ENCODE data around the gene DNMT3A.

The DNMT3A gene

DNA sequence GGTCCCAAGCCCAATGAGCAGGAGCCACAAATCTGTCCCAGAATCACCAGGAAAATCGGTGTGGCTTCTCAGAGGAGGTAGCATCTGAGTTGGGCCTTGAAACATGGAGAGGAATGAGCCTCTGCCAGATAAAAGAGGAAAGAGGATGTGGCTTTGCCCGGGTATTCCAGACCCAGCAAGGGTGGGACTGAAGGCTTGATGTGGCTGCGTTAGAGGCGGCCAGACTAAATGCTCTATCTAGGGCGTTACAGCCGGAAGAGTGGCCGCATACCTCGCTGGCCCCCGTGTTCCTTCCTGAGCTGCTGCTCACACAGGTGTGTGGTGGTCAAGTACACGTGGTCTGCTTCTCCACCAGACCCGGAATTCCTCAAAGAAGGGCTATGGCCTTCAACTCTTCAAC is 139.4 kb downstream of the DNMT3A start:
- DNase-seq (ENCODE audit: low spot score): no peak

DNA sequence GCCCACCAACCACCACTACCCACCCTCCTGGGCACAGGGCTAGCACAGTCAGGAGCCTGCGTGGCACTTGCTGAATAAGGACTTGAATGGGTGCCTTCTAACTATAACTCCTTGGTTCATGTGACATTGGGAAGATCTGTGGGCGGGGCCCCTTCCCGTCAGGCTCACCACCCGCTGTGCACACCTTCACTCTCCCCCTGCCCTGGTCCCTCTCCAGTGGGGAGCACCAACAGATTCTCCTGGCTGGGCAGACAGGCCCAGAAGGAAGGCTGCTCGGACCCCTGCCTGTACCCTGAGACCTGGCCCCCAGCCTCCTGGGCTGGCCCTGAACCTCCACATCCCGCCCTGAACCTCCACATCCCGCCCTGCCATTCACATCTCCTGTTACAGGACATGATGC is 139.9 kb downstream of the DNMT3A start:
- DNase-seq (ENCODE audit: low spot score): no peak

DNA sequence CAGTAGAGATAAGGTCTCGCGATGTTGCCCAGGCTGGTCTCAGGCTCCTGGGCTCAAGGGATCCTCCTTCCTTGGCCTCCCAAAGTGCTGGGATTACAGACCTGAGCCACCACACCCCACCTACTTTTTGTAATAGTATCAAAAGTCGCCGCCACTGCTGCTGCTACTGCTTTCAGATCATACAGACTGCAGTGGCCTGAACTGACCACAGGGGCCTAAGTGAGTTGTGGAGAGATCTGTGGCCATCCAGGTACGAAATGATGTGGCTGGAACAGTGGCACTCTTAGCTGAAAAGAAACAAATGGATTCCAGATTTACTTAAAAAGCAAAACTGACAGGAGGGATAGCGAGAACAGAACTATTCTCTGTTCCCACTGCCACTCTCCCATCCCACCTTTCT is 140.5 kb downstream of the DNMT3A start:
- DNase-seq (ENCODE audit: low spot score): no peak

DNA sequence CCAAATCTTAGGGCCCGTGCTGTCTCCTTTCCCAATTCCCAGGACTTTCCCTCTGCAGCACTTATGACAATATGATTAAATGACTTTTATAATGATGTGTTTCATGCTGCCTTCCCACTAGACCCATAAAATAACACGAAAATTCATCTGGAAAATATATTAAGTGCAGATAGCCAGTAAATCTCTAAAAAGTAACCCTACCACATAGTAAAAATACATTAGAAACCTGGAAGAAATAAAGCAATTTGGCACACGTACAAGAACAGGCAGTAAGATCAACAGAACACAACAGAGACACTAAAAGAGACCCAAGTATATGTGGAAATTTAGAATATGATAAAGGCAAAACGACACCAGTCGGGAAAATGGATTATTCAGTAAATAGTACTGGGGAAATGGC is 143.1 kb downstream of the DNMT3A start:
- DNase-seq (ENCODE audit: low spot score): no peak

DNA sequence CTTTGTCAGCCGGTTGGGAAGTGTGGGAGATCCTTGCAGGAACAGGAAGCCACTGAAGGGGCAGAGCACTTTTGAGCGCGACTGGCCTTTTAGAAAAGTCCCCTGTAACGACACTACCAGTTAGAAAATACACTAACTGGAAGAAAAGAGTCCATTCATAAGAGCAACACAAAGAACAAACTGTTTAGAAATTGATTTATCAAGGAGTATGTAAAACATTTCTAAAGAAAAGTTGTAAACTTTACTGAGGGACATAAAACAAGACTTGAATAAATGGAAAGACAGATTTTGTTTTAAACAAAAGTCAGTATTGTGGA is 143.6 kb downstream of the DNMT3A start:
- no peak for DNase-seq (ENCODE audit: low spot score)

DNA sequence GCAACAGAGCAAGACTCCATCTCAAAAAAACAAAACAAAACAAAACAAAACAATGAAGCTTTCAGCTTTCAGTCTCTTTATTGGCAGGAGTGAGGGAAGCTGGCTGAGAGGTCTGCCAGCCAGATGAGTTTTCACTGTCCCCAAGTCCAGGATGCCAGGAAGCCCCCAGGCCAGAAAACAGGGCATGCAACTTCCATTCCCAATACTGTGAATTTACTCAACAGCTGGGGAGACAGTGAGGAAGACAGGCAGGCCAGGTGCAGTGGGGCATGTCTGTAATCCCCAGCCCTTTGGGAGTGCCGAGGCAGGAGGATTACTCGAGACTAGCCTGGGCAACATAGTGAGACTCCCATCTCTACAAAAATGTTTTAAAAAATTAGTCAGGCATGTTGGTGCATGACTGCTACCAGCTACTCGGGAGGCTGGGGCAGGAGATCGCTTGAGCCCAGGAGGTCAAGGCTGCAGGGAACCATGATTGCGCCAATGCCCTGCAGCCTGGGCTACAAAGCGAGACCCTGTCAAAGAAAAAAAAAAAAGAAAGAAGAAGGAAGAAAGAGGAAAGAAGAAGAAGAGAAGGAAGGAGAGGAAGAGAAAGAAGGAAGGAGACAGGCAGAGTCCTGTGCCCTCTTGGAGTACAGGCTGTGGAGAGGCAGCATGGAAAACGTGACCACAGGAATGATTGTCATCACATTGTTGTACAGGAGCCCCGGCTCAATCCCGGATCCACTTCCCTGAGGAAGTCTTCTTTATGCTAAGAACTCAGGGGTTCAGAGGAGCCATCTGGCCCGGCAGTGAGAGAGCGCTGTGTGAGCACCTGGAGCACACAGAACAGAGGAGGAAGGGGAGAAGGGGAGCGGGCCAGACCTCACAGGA is 144.2 kb downstream of the DNMT3A start:
- no peak for DNase-seq (ENCODE audit: low spot score)

DNA sequence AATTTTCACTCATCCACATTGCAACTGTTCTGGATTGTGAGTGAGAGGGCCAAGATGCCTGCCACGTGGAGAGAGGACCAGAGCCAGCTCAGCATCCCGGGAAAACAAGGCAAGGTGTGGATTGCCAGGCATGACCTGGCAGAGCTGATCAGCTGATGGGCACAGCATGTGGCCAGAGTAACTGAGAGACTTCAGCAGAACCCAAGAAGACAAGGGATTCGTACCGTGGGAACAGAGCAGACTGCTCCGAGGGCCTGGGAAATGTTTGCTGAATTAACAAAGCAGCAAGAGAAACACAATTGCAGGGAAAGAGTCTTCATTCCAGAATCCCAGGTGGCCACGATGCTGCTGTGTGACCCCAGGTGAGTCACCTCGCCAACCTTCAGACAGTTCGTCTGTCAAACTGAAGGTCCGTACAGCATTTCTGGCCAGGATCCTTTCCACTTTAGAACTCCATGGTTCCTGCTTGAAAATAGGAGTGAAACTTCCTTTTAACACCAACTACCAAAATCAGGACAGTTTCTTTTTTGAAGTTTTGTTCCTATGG is 147.1 kb downstream of the DNMT3A start:
- no peak for DNase-seq (ENCODE audit: low spot score)

DNA sequence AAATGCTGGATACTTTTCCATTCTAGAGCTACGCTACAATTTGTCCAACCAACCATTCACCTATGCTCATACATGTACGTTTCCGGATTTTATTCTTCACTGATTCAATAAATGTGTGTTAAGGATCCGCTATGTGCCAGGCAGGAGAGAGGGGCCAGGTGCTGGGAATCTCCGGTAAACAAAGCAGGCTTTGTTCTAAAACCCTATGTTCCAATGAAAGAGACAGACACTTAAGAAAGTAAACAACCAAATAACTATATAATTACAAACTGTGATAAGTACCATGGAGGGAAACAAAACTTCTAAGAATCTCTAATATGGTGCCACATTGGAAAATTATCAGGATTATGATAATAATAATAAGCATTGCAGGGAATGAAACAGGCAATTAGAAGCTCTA is 151.2 kb downstream of the DNMT3A start:
- DNase-seq (ENCODE audit: low spot score): no peak

DNA sequence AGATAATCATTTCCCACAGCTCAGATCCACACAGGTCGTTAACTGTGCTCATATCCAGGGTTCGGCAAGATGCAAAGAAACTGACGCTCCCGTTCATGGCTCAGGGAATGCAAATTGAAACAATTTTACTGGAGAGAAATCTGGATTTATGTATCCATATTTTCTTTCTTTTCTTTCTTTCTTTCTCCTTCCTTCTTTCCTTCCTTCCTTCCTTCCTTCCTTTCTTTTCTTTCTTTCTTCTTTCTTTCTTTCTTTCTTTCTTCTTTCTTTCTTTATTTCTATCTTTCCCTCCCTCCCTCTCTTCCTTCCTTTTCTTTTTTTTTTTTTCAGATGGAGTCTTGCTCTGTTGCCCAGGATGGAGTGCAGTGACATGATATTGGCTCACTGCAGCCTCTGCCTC is 153.3 kb downstream of the DNMT3A start:
- no peak for DNase-seq (ENCODE audit: low spot score)

DNA sequence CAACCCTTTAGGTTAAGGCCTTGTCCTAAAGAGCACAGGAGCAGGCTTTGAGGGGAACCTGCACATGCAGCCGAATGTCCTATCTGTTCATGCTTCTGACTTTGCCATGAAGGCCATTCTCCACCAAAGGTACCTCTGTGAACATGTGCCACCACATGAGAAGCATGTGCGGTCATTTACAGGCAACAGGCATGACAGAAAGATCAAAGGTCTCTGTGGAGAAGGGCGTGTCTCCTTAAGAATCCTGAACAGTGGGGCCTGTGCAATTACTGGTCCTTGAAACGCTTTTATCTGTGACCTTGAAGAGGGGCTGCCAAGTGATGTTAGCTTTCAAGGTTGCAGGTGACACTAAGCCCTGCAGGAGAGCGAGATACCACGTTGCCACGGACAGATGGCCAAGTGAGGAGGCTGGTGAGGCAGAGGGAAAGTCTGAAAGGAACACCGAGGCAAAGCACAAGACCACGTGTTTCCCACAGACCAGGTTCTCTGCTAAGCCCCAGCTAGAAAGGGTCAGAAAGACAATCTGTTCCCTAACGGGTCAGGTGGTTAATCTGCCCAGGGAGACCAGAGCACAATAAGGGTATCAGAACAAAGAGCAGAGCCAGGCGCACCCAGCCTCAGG is 153.9 kb downstream of the DNMT3A start:
- DNase-seq (ENCODE audit: low spot score): no peak

DNA sequence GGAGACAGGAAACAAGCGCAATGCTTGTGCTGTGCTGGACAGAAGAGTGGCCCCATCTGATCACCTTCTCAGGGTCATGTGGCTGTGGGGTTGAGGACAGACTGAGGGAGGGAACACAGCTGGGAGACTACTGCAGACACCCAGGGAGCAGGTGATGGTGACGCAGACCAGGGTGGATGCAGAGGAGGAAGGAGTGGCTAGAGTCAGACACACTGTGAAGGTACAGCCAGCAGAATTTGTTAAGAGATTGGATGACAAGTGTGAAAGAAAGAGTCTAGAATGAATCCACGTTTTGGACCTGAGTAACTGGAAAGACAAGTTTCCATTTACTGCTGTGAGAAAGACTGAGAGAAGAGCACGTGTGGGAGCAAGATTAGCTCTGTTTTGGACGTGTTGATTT is 157.5 kb downstream of the DNMT3A start:
- no peak for DNase-seq (ENCODE audit: low spot score)

DNA sequence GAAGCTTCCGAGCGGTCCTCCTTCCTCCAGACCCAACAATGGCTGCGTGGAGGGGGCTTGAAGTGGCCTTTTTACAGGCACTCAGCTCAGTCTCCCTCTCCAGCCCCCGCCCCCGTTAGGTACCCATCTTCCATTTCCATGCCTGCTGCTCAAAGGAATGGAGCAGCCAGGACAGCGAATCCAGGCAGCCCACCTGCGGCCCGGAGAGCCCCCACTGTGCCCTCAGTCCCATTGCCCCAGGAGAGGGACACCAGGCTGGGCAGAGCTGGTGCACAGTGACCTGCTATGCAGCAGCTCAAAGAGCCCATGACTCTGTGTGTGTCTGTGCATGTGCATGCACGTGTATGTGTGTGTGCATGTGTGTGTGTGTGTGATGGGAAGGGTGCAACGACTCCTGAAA is 162.7 kb downstream of the DNMT3A start:
- DNase-seq (ENCODE audit: low spot score): no peak

Data from hematopoietic multipotent progenitor cell treated with erythropoietin and hydrocortisone succinate and interleukin-3 and kit ligand, for 15 days (in vitro differentiated cells).